Activated naive CD4-positive, alpha-beta T cell treated with anti-CD3 and anti-CD28 coated beads, Interleukin-2, amount 10 ng/mL, durations not matched to agents 7 days and 5 days (primary cell): ENCODE data around the gene TTC9B.

ENCODE experiments used
- CTCF ChIA-PET: fragments of 350-600 bp; sonication (Branson Sonifier 250); formaldehyde crosslinking; loops from one replicate; lab custom pipeline; 2021; ENCODE audit warnings: antibody characterized with exemption; lab: Charles Lee
- DNase-seq: peaks from one replicate; pipeline ENCODE4 v3.0.0-alpha.2; 2020
- H3K27ac Mint-ChIP-seq: one replicate; pipeline ENCODE4 v1.8.0; 2021; ENCODE audit warnings: mild to moderate bottlenecking, moderate library complexity, mixed read lengths
- H3K27me3 Mint-ChIP-seq: one replicate; pipeline ENCODE4 v1.8.0; 2021; ENCODE audit warnings: mild to moderate bottlenecking, mixed read lengths
- H3K36me3 Mint-ChIP-seq: one replicate; pipeline ENCODE4 v1.8.0; 2021; ENCODE audit warnings: mixed read lengths
- H3K4me1 Mint-ChIP-seq: one replicate; pipeline ENCODE4 v1.8.0; 2021; ENCODE audit warnings: mixed read lengths
- H3K4me3 Mint-ChIP-seq: one replicate; pipeline ENCODE4 v1.8.0; 2021; ENCODE audit warnings: mild to moderate bottlenecking, moderate library complexity, mixed read lengths
- H3K9me3 Mint-ChIP-seq: one replicate; pipeline ENCODE4 v1.8.0; 2021; ENCODE audit warnings: mixed read lengths

Gene TTC9B

DNA sequence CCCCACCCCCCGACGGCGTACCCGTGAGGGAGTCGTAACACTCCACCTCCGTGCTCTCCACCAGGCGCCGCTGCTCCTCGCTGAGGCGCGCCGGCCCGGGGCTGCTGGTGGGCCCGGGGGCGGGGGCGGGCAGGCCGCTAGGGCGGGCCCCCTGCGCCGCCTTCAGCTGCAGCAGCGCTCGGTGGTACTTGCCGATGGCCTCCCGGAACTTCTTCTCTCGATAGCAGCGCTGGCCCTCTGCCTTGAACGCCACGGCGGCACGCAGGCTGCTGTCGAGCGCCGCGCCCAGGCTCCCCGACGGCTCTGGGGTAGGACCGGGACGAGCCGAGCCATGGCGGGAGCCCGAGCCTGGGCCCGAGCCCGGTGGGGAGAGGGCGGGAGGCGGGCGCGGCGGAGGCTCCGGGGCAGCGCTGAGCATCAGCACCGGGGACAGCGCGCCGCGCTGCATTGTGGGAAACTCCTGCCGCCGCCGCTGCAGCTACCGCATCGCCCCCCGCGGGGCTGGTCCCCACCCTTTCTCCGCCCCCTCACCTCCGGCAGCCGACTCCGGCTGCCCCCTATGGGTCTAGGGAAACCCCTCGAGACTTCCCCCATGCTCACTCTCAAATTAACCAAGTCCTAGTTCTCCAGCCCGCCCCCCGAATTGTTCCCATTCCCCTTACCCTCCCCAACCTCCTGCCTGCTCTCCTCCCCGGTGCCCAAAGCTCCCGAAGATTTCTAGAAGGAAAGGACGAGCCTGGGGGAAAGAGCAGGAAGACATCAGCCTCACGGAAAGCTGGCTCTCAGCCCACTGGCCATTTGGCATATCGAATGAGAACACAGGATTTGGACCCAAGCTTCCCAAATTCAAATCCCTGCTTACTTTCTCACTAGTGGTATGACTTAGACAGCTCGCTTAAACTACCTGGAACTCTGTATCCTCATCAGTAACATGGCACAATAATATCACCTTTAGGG lies at the start of gene TTC9B:
Gene TTC9B (minus strand): TSS at position 451 of the 957 bp plus-strand sequence. CDS start 3 bp downstream, at position 448.
- peaks cover 8% of the 10 kb centered on the region for H3K4me1 Mint-ChIP-seq
- H3K4me3 Mint-ChIP-seq = no peak within 1 kb of the TSS
- H3K36me3 Mint-ChIP-seq = peaks cover 2% of the 10 kb centered on the region
- peak; percentile 73 for DNase-seq
- H3K9me3 Mint-ChIP-seq = peaks cover 3% of the 10 kb centered on the region
- H3K27ac Mint-ChIP-seq = no peak within 1 kb of the TSS
- peaks cover 70% of the 10 kb centered on the region for H3K27me3 Mint-ChIP-seq
- CTCF ChIA-PET = interaction anchor here (1.2 kb wide), 1 partner anchor 10 kb away, joined by 3 read pairs; no protein-coding TSS in a partner anchor

- H3K4me3 Mint-ChIP-seq = no peak overlapping the region
- peaks cover 9% of the 10 kb centered on the region for H3K4me1 Mint-ChIP-seq
- H3K36me3 Mint-ChIP-seq = peaks cover 31% of the 10 kb centered on the region
- H3K9me3 Mint-ChIP-seq = no peaks in the 10 kb centered on the region
- CTCF ChIA-PET = no interaction called here
- H3K27me3 Mint-ChIP-seq = no peaks in the 10 kb centered on the region
- DNase-seq = no peak
- H3K27ac Mint-ChIP-seq = no peak overlapping the region
Measured at GRCh38 chr19:40267601-40267997, 49.4 kb upstream of the TTC9B start.

- Mint-ChIP-seq H3K27me3 (no peaks in the 10 kb centered on the region), H3K4me1 (peaks cover 8% of the 10 kb centered on the region), H3K4me3 (no peak overlapping the region), H3K36me3 (peaks cover 30% of the 10 kb centered on the region), H3K27ac (no peak overlapping the region), H3K9me3 (no peaks in the 10 kb centered on the region)
- CTCF ChIA-PET = no interaction called here
- no peak for DNase-seq
Measured at GRCh38 chr19:40266912-40267600, 48.9 kb upstream of the TTC9B start.

GRCh38 chr19:40266119-40266518 lies 47.9 kb upstream of the TTC9B start:
- no peaks in the 10 kb centered on the region for H3K27me3 Mint-ChIP-seq
- CTCF ChIA-PET = no interaction called here
- H3K4me3 Mint-ChIP-seq = no peak overlapping the region
- no peak overlapping the region for H3K27ac Mint-ChIP-seq
- no peaks in the 10 kb centered on the region for H3K4me1 Mint-ChIP-seq
- no peaks in the 10 kb centered on the region for H3K9me3 Mint-ChIP-seq
- peaks cover 36% of the 10 kb centered on the region for H3K36me3 Mint-ChIP-seq
- DNase-seq = no peak

DNA sequence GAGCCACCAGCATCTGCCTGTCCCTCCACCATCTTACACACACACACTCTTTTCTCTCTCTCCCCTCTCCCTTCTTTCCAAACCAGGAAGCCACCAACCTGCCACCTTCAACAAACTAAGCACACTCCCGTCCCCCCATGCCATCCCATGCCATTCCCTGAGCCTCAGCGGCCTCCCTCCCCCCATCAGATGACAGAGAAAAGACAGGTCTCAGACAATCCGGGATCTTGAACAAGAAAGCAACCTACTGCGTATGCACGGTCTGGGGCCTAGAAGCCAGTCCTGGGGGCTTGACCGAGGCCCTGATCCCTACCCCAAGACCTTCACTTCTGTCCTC lies 47.5 kb upstream of the TTC9B start:
- CTCF ChIA-PET = no interaction called here
- Mint-ChIP-seq H3K36me3 (peaks cover 37% of the 10 kb centered on the region), H3K9me3 (no peaks in the 10 kb centered on the region), H3K4me3 (no peak overlapping the region), H3K27ac (no peak overlapping the region), H3K27me3 (no peaks in the 10 kb centered on the region), H3K4me1 (no peaks in the 10 kb centered on the region)
- DNase-seq = no peak

DNA sequence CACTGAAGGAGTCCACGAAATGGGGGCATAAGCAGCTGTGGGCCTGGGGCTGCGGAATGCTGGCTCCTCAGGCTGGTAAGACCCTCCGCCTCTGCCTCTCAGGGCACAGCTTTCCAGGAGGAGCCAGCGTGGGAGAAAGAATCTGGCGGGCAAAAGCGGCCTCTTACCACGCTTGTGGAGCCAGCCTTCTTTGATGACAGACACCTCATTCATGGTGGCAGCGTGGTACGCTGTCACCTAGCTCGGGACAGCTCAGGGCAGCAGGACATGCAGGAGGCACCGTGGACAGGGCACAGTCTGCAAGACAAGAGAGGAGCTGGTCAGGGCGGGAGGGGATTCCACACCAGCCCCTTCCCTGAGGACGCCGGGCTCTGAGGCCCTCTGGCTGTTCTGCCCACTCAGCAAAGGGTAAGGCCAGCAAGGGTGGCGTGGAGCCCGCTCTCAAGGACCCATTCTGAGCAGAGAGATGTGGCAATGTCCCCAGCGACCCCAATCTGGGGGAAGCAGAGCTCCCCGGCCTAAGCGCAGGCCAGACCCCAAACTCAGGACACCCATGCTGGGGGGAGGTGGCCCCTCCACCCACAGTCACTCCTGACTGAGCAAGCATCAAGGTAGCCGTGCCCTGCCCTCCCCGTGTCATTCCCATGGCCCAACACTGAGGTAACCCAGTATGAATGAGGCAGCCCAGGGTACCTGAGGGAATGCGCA lies 47.0 kb upstream of the TTC9B start:
- CTCF ChIA-PET = no interaction called here
- Mint-ChIP-seq H3K36me3 (peaks cover 37% of the 10 kb centered on the region), H3K4me1 (no peaks in the 10 kb centered on the region), H3K4me3 (no peak overlapping the region), H3K9me3 (no peaks in the 10 kb centered on the region), H3K27ac (no peak overlapping the region), H3K27me3 (no peaks in the 10 kb centered on the region)
- no peak for DNase-seq

GRCh38 chr19:40264314-40265054 lies 46.3 kb upstream of the TTC9B start:
- peaks cover 39% of the 10 kb centered on the region for H3K36me3 Mint-ChIP-seq
- CTCF ChIA-PET = no interaction called here
- no peak overlapping the region for H3K27ac Mint-ChIP-seq
- no peaks in the 10 kb centered on the region for H3K9me3 Mint-ChIP-seq
- H3K4me3 Mint-ChIP-seq = no peak overlapping the region
- DNase-seq = no peak
- no peaks in the 10 kb centered on the region for H3K27me3 Mint-ChIP-seq
- H3K4me1 Mint-ChIP-seq = no peaks in the 10 kb centered on the region

- Mint-ChIP-seq H3K27ac (no peak overlapping the region), H3K4me1 (no peaks in the 10 kb centered on the region), H3K9me3 (no peaks in the 10 kb centered on the region), H3K4me3 (no peak overlapping the region), H3K27me3 (no peaks in the 10 kb centered on the region), H3K36me3 (peaks cover 39% of the 10 kb centered on the region)
- CTCF ChIA-PET = no interaction called here
- no peak for DNase-seq
Measured at GRCh38 chr19:40263440-40264313, 45.5 kb upstream of the TTC9B start.

DNA sequence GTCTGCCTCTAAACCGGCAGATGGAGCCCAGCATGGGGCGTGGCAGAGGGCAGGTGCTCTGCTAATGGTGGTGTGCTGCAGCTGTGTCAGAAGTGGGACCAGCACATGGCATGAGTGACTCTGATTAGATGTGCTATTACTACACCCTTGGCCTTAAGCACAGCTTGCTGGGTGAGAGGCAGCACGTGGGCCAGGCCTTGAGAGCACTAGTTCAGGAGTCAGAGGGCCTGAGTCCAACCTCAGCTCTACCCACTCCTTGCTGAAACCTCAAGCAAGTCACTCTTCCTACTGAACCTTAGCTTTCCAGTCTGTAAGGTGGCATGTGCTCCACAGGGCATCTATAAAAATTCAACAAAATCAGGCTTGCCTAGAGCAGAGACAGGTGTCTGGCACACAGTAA lies 44.2 kb upstream of the TTC9B start:
- Mint-ChIP-seq H3K4me3 (no peak overlapping the region), H3K4me1 (no peaks in the 10 kb centered on the region), H3K27ac (no peak overlapping the region), H3K9me3 (no peaks in the 10 kb centered on the region), H3K36me3 (peaks cover 38% of the 10 kb centered on the region), H3K27me3 (no peaks in the 10 kb centered on the region)
- CTCF ChIA-PET = no interaction called here
- DNase-seq = no peak

GRCh38 chr19:40261631-40262030 lies 43.4 kb upstream of the TTC9B start:
- Mint-ChIP-seq H3K4me1 (no peaks in the 10 kb centered on the region), H3K27ac (no peak overlapping the region), H3K9me3 (no peaks in the 10 kb centered on the region), H3K36me3 (peaks cover 38% of the 10 kb centered on the region), H3K27me3 (no peaks in the 10 kb centered on the region), H3K4me3 (no peak overlapping the region)
- DNase-seq = no peak
- CTCF ChIA-PET = no interaction called here

DNA sequence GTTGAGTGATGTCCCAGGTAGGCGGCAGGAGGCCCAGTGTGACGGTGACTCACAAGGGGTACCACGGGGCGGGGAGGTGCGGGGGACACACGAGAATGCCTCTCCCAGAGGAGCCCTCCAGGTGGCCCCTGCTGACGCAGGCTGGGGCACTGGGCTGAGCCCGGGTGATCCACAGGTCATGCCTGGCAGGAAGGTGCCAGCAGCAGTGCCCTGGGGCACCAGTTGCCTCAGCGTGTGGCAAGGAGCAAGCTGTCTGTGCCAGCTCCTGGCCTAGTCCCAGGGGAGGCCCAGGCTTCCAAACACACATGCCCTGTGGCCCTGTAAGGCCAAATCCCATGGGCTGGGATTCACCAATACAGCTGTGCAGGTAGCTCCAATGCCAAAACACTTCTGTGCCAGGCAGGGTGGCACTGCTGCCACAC lies 38.9 kb upstream of the TTC9B start:
- CTCF ChIA-PET = no interaction called here
- no peak for DNase-seq
- H3K27me3 Mint-ChIP-seq = no peaks in the 10 kb centered on the region

GRCh38 chr19:40256512-40256911 lies 38.3 kb upstream of the TTC9B start:
- Mint-ChIP-seq H3K36me3 (peaks cover 33% of the 10 kb centered on the region), H3K27me3 (no peaks in the 10 kb centered on the region), H3K4me3 (no peak overlapping the region), H3K4me1 (no peaks in the 10 kb centered on the region), H3K27ac (no peak overlapping the region), H3K9me3 (no peaks in the 10 kb centered on the region)
- no peak for DNase-seq
- CTCF ChIA-PET = no interaction called here

More for the DNA sequence above, 38.9 kb upstream of the TTC9B start:
- Mint-ChIP-seq H3K36me3 (peaks cover 36% of the 10 kb centered on the region), H3K4me3 (no peak overlapping the region), H3K4me1 (no peaks in the 10 kb centered on the region), H3K27ac (no peak overlapping the region), H3K9me3 (no peaks in the 10 kb centered on the region)

GRCh38 chr19:40255619-40256166 lies 37.5 kb upstream of the TTC9B start:
- H3K4me1 Mint-ChIP-seq = no peaks in the 10 kb centered on the region
- no peak overlapping the region for H3K27ac Mint-ChIP-seq
- H3K27me3 Mint-ChIP-seq = no peaks in the 10 kb centered on the region
- CTCF ChIA-PET = no interaction called here
- H3K9me3 Mint-ChIP-seq = no peaks in the 10 kb centered on the region
- peaks cover 32% of the 10 kb centered on the region for H3K36me3 Mint-ChIP-seq
- no peak overlapping the region for H3K4me3 Mint-ChIP-seq
- no peak for DNase-seq
